Thoracic aorta (tissue), 2 donors: Measurements from ENCODE around the gene TACC2. TPM values are rescaled to one million over a fixed set of nuclear protein-coding genes. Genes with fewer than 3 reads are reported as not detected.
"Not testable (repeated sequence)": the region's sequence is repeated elsewhere in the genome, so short reads cannot be mapped to it uniquely, and the experiment has no call there.

Experiments used
- ATAC-seq: fragments of 150-250 bp; one replicate; pipeline ENCODE4 v1.8.0; 2017; ENCODE audit warnings: low read depth; ENCODE audit not compliant: insufficient number of reproducible peaks, low FRiP score
- DNase-seq: peaks from one replicate; pipeline ENCODE4 v3.0.0-alpha.2; 2020; ENCODE audit warnings: low spot score
- H3K27ac ChIP-seq, 2 donors: fragments of 200-600 bp; sonication (generic); 1 replicate in 1 of 2; 2 replicates in 1 of 2; pipeline ENCODE4 v1.5.1; 2016; ENCODE audit warnings: mild to moderate bottlenecking in 2 of 2, moderate library complexity in 2 of 2
- H3K27me3 ChIP-seq: fragments of 200-600 bp; sonication (generic); replicated peaks from 2 replicates; pipeline ENCODE4 v1.6.0; 2016; ENCODE audit warnings: mild to moderate bottlenecking; ENCODE audit not compliant: insufficient read depth
- H3K36me3 ChIP-seq: fragments of 200-600 bp; sonication (generic); one replicate; pipeline ENCODE4 v1.5.1; 2016
- H3K4me1 ChIP-seq, 2 donors: fragments of 200-600 bp; sonication (generic); 1 replicate in 1 of 2; 2 replicates in 1 of 2; pipeline versions ENCODE4 v1.5.1 to v1.6.0; 2016; ENCODE audit warnings: low read depth in 2 of 2, mild to moderate bottlenecking in 1 of 2; ENCODE audit not compliant: control insufficient read depth in 1 of 2
- H3K4me3 ChIP-seq: fragments of 200-600 bp; sonication (generic); 2 replicates; pipeline ENCODE4 v1.5.1; 2016; ENCODE audit warnings: mild to moderate bottlenecking
- H3K9me3 ChIP-seq: fragments of 200-600 bp; sonication (generic); 2 replicates; pipeline ENCODE4 v1.5.1; 2016
- total RNA-seq, 2 donors: library from RNA; depleted of rRNA; stranded (reverse); fragments of >200 nt; gene quantifications; one replicate each; pipeline versions ENCODE4 v1.1.0 to v1.2.3, GENCODE V29; 2016
- TF ChIP-seq, protein P1 (sequence below): fragments of 200-600 bp; sonication (generic); IDR thresholded peaks from one replicate; pipeline ENCODE4 v1.5.1; 2019; ENCODE audit warnings: antibody characterized with exemption

The TACC2 gene
- total RNA-seq, 2 donors from 2014 or later = 52.1 to 71.0 TPM

DNA sequence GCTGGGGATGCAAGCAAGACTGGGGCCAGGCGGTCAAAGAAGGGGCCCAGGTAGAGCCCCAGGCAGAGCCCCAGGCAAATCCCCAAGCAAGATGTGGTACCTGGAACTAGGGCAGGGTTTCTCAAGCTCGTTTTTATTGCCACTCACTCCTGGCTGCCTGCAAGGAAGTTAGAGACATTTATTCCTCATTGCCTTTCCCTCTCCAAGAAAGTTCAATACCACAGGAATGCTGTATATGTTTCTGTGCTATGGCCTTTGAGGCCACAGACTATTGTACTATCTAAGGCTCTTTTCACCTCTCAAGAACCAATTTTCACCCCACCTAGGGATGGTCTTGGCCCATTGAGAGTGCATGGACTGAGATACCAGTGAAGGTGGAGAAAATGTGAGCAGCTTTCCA, 71.3 kb downstream of the TACC2 start:
- DNase-seq (no peak), ATAC-seq (no peak)
- H3K4me3 ChIP-seq = no peak overlapping the region
- no peaks in the 10 kb centered on the region for H3K9me3 ChIP-seq
- H3K27ac ChIP-seq = no peak overlapping the region
- no peaks in the 10 kb centered on the region for H3K36me3 ChIP-seq
- TF ChIP-seq, protein P1, sequence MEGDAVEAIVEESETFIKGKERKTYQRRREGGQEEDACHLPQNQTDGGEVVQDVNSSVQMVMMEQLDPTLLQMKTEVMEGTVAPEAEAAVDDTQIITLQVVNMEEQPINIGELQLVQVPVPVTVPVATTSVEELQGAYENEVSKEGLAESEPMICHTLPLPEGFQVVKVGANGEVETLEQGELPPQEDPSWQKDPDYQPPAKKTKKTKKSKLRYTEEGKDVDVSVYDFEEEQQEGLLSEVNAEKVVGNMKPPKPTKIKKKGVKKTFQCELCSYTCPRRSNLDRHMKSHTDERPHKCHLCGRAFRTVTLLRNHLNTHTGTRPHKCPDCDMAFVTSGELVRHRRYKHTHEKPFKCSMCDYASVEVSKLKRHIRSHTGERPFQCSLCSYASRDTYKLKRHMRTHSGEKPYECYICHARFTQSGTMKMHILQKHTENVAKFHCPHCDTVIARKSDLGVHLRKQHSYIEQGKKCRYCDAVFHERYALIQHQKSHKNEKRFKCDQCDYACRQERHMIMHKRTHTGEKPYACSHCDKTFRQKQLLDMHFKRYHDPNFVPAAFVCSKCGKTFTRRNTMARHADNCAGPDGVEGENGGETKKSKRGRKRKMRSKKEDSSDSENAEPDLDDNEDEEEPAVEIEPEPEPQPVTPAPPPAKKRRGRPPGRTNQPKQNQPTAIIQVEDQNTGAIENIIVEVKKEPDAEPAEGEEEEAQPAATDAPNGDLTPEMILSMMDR = no peak
- no peaks in the 10 kb centered on the region for H3K27me3 ChIP-seq
- peaks cover 6 to 13% of the 10 kb centered on the region in 2 donors for H3K4me1 ChIP-seq

DNA sequence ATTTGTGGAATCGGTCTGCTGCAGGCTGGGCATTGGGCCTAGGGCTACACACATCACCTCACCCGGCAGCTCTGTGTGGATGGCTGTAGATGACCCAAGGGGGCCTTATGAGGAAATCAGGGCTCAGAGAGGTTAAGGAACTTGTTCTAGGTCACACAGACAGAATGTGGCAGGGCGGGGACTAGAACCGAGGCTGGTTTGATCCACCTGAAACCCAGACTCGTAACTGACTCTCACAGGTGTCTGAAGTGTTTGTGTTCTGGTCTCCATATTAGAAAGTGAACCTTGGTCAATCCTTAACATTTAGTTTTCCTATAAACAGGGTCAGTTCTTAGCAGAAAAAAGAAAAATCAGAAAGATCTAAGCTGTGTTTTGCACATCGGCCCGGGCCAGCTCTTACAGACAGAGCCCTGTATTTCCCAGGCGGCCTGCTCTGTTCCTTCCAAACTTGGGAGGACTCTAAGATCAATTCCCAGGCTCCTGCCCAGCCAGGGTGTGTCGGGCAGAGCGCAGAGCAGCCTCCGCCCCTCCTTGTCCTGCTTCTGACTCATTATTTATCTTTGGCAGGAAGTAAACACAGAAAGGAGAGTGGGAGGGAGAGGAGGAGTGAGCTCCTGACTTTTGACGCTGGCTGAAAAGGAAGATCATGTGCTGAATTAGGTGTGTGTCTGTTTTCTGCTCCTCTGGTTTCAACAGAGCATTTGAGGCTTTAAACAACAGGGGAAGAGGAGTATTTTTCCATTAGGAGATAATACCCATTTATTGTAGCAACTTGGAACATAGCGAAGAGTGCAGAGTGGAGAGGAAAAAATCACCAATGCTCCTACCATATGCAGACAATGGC, 74.1 kb downstream of the TACC2 start:
- TF ChIP-seq, protein P1 = no peak
- DNase-seq = peak; percentile 44

DNA sequence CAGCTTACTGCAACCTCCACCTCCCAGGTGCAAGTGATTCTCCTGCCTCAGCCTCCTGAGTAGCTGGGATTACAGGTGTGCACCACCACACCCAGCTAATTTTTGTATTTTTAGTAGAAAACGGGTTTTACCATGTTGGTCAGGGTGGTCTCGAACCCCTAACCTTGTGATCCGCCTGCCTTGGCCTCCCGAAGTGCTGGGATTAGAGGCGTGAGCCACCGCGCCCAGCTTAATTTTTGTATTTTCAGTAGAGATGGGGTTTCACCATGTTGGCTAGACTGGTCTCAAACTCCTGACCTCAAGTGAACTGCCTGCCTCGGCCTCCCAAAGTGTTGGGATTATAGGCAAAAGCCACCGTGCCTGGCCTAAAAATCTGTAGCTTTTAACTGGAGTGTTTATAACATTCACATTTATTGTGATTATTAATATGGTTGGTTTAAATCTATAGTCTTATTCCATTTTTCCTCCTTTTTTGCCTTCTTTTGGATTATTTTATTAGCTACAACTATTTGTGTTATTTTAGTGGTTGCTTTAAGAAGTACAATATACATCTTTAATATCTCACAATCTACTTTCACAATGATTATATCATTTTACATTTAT, 77.5 kb downstream of the TACC2 start:
- not testable (repeated sequence) for H3K27me3 ChIP-seq, ATAC-seq, H3K36me3 ChIP-seq, H3K27ac ChIP-seq, DNase-seq, H3K9me3 ChIP-seq, H3K4me3 ChIP-seq
- peaks cover 6 to 13% of the 10 kb centered on the region in 2 donors for H3K4me1 ChIP-seq

More for the DNA sequence above, 74.1 kb downstream of the TACC2 start:
- peaks cover 3% of the 10 kb centered on the region for H3K9me3 ChIP-seq
- peak overlapping the region; percentile 76 to 77 for H3K27ac ChIP-seq
- no peaks in the 10 kb centered on the region for H3K36me3 ChIP-seq
- H3K27me3 ChIP-seq = no peaks in the 10 kb centered on the region
- peak overlapping the region; percentile 23 for H3K4me3 ChIP-seq
- peak; percentile 81 for ATAC-seq
- H3K4me1 ChIP-seq = peaks cover 6 to 13% of the 10 kb centered on the region in 2 donors

DNA sequence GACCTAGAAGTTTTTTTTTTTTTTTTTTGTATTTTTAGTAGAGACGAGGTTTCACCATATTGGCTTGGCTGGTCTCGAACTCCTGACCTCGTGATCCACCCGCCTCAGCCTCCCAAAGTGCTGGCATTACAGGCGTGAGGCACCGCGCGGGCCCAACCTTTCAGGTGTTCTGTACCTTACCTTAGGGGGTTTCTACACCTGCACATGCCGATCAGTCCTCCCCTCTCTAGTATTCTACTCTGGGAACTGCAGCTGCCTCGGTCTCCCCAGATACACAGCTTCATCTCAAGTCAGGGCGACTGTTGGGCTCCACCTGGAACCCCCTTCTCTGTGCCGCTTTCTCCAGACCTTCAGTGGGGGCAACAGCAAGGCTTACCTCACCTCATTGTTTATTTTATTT, 79.9 kb downstream of the TACC2 start:
- TF ChIP-seq, protein P1 = no peak
- no peaks in the 10 kb centered on the region for H3K27me3 ChIP-seq
- ATAC-seq = no peak
- no peaks in the 10 kb centered on the region for H3K36me3 ChIP-seq
- H3K4me3 ChIP-seq = no peak overlapping the region
- no peak for DNase-seq
- H3K4me1 ChIP-seq = no peaks in the 10 kb centered on the region
- peaks cover 3% of the 10 kb centered on the region for H3K9me3 ChIP-seq
- no peak overlapping the region for H3K27ac ChIP-seq

DNA sequence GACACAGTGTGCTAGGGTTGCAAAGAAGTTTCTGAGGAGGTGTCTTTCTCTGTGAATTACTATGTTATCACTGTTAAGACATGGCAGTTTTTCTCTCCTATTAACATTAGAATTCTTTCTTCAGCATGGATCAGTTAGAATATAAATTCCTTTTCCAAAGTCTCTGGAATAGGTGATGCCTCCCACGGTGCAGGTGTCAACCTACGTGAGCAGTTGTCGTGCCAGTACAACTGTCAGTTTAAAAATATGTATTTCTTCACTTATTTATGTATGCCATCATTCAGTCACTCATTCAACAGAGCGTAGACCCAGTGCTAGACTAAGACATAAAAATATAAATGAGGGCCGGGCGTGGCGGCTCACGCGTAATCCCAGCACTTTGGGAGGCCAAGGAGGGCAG, 83.5 kb downstream of the TACC2 start:
- no peak for DNase-seq
- Histone ChIP-seq H3K9me3 (no peaks in the 10 kb centered on the region), H3K27ac (no peak overlapping the region), H3K4me3 (no peak overlapping the region), H3K27me3 (no peaks in the 10 kb centered on the region), H3K36me3 (no peaks in the 10 kb centered on the region), H3K4me1 (no peaks in the 10 kb centered on the region)
- TF ChIP-seq, protein P1 = no peak
- ATAC-seq = no peak
